Effector memory CD8-positive, alpha-beta T cell (primary cell): Measurements from ENCODE around the gene HES1.
A peak's percentile ranks its signal among the peaks of the same experiment; 100 is the strongest.
"Not testable (repeated sequence)": the region's sequence is repeated elsewhere in the genome, so short reads cannot be mapped to it uniquely, and the experiment has no call there.

Experiments used
- ATAC-seq: fragments of 150-1000 bp; cut with Tn5 transposase; replicated peaks from 2 replicates; pipeline ENCODE4 v1.10.0; 2021; ENCODE audit warnings: mild to moderate bottlenecking, moderate library complexity
- DNase-seq, 3 experiments: peaks; one replicate each; pipeline ENCODE4 v3.0.0; 2021
- H3K27ac Mint-ChIP-seq, 2 donors: one replicate each; pipeline ENCODE4 v1.8.0; 2022; ENCODE audit warnings: mild to moderate bottlenecking in 2 of 2, mixed read lengths in 2 of 2, moderate library complexity in 2 of 2
- H3K27me3 Mint-ChIP-seq, 2 donors: one replicate each; pipeline ENCODE4 v1.8.0; 2022; ENCODE audit warnings: mixed read lengths in 2 of 2
- H3K36me3 Mint-ChIP-seq: one replicate; pipeline ENCODE4 v1.8.0; 2022; ENCODE audit warnings: mild to moderate bottlenecking, moderate library complexity, mixed read lengths; ENCODE audit not compliant: insufficient read depth
- H3K4me1 Mint-ChIP-seq, 2 donors: one replicate each; pipeline ENCODE4 v1.8.0; 2022; ENCODE audit warnings: low read depth in 2 of 2, mixed read lengths in 2 of 2
- H3K4me3 Mint-ChIP-seq, 2 donors: one replicate each; pipeline ENCODE4 v1.8.0; 2022; ENCODE audit warnings: mild to moderate bottlenecking in 2 of 2, mixed read lengths in 2 of 2, moderate library complexity in 2 of 2
- H3K9me3 Mint-ChIP-seq, 2 donors: one replicate each; pipeline ENCODE4 v1.8.0; 2022; ENCODE audit warnings: mixed read lengths in 2 of 2
- total RNA-seq, 9 experiments: gene quantifications; one replicate each; lab custom pipeline; 2026; lab: John Stamatoyannopoulos, UW

The HES1 gene, protein sequence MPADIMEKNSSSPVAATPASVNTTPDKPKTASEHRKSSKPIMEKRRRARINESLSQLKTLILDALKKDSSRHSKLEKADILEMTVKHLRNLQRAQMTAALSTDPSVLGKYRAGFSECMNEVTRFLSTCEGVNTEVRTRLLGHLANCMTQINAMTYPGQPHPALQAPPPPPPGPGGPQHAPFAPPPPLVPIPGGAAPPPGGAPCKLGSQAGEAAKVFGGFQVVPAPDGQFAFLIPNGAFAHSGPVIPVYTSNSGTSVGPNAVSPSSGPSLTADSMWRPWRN
- total RNA-seq = 0 to 2.3 (median 0.17) reads per million in 9 experiments

DNA sequence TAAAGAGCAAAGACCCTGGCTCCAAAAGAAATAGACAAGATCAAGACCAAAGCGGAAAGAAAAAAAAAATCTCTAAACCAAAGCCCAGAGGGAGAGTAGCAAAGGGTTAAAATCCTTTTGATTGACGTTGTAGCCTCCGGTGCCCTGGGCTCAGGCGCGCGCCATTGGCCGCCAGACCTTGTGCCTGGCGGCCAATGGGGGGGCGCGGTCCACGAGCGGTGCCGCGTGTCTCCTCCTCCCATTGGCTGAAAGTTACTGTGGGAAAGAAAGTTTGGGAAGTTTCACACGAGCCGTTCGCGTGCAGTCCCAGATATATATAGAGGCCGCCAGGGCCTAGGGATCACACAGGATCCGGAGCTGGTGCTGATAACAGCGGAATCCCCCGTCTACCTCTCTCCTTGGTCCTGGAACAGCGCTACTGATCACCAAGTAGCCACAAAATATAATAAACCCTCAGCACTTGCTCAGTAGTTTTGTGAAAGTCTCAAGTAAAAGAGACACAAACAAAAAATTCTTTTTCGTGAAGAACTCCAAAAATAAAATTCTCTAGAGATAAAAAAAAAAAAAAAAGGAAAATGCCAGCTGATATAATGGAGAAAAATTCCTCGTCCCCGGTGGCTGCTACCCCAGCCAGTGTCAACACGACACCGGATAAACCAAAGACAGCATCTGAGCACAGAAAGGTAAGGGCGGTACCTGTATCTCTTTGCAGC is at the start of gene HES1:
TSS of gene HES1 (plus strand) at position 343 of the 713 bp plus-strand sequence. CDS start at position 576, 233 bp downstream.
- ATAC-seq (no peak), DNase-seq (peak in 1 of 3 experiments; percentile 6)
- peak within 1 kb of the TSS; percentile 82 to 87 for H3K4me3 Mint-ChIP-seq
- peaks cover 36 to 42% of the 10 kb centered on the region in 2 donors for H3K4me1 Mint-ChIP-seq
- H3K36me3 Mint-ChIP-seq = peaks cover 20% of the 10 kb centered on the region
- H3K27ac Mint-ChIP-seq = peak within 1 kb of the TSS; percentile 88 to 92
- H3K9me3 Mint-ChIP-seq = no peaks in the 10 kb centered on the region
- peaks cover 69 to 94% of the 10 kb centered on the region in 2 donors for H3K27me3 Mint-ChIP-seq

DNA sequence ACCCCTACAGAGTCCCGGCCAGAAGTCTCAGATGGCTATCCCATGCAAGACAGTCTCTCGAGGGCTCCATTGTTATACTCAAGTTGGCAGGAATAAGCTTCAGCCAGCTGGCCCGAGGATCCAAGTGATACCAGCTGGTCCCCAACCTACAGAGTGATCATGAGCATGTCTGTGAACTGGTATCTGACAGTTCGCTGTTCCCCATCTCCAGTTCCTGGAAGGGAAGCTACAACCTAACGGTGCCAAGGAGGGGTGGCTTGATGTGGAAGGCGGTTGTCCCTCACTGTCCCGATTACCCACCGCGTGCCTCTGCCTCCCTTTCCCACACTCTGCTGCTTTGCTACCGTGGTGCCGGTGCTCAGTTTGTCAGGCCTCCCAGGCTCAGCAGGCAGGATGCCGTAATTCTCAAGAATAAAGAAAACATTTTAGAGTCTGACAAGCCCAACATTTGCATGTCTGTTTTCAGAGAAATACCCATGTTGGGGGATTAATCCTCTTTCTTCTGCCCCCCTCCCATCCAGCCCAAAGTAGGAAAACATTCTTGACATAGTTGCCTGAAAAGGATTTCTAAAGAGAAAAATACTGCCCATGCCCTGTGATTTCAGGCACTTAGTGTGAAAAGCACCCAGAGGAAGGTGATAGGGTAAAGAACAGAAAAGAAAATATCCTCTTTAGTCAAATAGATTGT is 49.4 kb upstream of the HES1 start:
- Mint-ChIP-seq H3K4me1 (peaks cover 0 to 4% of the 10 kb centered on the region in 2 donors), H3K4me3 (no peak overlapping the region), H3K9me3 (no peaks in the 10 kb centered on the region), H3K27ac (no peak overlapping the region), H3K36me3 (no peaks in the 10 kb centered on the region), H3K27me3 (peaks cover 22 to 61% of the 10 kb centered on the region in 2 donors)
- ATAC-seq = no peak
- no peak for DNase-seq

DNA sequence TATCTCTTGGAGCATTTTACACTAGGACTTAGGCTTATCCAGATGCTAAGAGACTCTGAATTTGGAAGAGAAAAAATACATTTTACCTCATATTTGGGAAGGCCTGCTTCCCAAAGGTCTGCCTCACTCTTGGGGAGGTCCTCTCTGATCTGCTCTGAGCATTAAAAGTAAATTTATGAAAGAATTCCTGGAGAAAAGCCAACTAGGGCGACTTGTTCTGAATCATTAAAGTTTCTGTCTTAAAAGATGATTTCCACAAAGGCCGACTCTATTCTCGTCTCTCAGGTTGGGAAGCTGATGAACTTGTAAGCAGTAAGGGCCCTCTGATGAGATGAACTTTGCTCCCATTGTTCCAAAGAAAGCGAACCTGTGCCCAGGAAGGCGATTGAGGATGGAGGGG is 48.7 kb upstream of the HES1 start:
- no peak for DNase-seq
- H3K27ac Mint-ChIP-seq = no peak overlapping the region
- peaks cover 20 to 64% of the 10 kb centered on the region in 2 donors for H3K27me3 Mint-ChIP-seq
- H3K4me3 Mint-ChIP-seq = no peak overlapping the region
- H3K9me3 Mint-ChIP-seq = no peaks in the 10 kb centered on the region
- no peak for ATAC-seq
- no peaks in the 10 kb centered on the region for H3K36me3 Mint-ChIP-seq
- peaks cover 0 to 4% of the 10 kb centered on the region in 2 donors for H3K4me1 Mint-ChIP-seq

DNA sequence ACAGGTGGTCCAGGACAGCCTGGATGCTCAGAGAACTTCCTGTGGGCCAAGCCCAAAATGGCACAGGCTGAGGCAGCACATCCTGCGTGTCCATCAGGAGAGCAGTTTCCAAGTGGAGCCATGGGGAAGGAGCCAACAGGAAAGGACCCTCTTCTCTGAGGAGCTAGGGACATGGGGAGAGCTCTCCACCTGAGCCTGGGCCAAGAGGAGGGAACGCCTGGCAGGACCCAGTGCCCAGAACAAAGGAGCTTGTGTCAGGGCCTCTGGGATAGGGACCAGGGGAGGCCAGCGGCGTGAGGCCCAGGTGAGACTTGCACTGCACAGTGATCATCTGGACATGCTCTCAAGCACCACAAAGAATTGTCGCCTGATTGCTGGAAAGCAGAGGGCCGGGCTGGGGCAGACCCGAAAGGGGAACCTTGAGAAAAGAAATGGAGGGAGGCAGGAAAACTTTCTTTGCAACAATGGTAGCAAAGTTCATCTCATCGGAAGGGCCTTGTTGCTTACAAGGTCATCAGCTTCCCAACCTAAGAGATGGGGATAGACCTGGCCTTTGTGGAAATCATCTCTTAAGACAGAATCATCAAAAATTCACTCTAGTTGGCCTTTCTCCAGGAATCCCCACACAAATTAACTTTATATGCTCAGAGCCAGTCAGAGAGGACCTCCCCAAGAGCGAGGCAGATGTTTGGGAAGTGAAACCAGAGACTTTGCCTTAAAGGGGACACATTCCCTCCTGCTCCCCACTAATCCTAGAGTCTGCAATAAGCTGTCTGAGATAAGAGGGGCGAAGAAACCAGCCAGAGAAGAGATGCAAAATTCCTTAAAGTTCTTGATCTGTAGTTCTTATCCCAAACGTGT is 47.7 kb upstream of the HES1 start:
- DNase-seq = no peak

DNA sequence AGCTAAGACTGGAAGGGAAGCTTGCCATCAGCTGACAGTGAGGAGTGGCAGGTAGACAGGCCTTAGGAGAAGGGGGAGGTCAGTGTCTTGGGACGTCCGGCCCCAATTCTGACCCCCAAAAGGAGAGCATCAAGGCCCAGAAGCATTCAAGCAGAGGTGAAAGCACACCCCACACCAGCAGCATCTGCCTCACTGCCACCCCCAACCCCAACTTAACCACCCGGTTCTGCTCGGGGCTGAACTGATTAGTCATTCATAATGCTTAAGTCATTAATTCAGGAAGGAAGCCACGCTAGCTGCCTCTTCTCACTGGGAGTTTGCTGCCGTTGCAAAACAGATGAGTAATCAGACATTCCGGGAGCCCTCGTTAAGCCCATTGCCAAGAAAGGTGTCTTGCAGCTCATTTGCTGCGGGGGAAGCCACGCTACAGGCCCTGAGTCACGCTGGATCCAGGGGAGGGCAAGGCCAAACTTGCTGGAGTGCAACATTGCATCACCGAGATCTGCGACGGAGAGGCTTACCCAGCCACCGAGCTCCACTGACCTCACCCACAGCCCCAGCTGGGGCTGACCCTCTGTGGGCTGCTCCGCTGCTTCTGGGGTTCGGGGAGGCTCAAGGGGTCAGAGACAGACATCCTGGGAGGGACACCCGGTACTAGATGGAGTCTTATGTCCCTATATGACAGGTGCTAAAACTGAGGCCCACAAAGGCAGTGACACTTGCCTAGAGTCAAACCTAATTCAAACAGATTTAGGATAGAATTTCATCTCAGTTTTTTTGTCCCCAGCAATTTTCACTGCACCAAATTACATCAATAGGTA is 46.4 kb upstream of the HES1 start:
- H3K36me3 Mint-ChIP-seq = no peaks in the 10 kb centered on the region
- peaks cover 5 to 46% of the 10 kb centered on the region in 2 donors for H3K27me3 Mint-ChIP-seq
- H3K9me3 Mint-ChIP-seq = no peaks in the 10 kb centered on the region
- ATAC-seq (peak; percentile 26), DNase-seq (no peak)
- no peak overlapping the region for H3K27ac Mint-ChIP-seq
- H3K4me1 Mint-ChIP-seq = no peaks in the 10 kb centered on the region
- H3K4me3 Mint-ChIP-seq = no peak overlapping the region

More for the DNA sequence above, 47.7 kb upstream of the HES1 start:
- peaks cover 0 to 4% of the 10 kb centered on the region in 2 donors for H3K4me1 Mint-ChIP-seq
- H3K4me3 Mint-ChIP-seq = no peak overlapping the region
- H3K36me3 Mint-ChIP-seq = no peaks in the 10 kb centered on the region
- no peak for ATAC-seq
- no peaks in the 10 kb centered on the region for H3K9me3 Mint-ChIP-seq
- peaks cover 13 to 60% of the 10 kb centered on the region in 2 donors for H3K27me3 Mint-ChIP-seq
- H3K27ac Mint-ChIP-seq = no peak overlapping the region

DNA sequence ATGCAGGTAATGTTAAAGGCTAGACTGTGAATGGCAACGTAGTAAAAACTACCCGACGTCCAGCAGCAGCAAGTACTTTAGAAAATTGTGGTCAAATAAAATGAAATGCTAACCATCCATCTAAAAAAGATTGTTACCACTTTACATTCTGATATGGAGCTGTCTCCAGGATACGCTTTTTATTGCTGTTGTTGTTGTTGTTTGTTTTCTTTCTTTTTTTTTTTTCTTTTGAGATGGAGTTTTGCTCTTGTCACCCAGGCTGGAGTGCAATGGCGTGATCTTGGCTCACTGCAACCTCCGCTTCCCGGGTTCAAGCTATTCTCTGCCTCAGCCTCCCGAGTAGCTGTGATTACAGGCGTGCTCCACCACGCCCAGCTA is 45.8 kb upstream of the HES1 start:
- ATAC-seq, H3K4me1 Mint-ChIP-seq: not testable (repeated sequence)

DNA sequence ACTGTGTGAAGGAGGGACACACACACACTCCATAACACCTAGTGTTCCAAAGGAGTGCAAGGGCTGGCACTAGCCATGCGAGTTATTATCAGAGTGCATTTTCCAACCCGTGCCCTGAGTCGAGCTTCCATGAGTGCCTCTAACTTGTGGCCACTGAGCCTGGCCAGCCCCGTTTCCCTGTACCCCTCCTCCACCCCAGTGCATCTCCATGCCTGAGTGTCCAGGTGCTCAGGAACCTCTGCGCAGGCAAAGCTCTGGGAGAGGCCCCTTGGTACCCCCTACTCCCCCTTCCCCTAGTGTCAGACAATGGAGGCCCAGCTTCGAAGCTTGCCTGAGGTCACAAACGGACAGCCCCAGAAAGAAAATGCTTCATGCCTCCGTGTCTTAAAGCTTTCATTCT is 45.2 kb upstream of the HES1 start:
- no peak overlapping the region for H3K27ac Mint-ChIP-seq
- H3K36me3 Mint-ChIP-seq = no peaks in the 10 kb centered on the region
- H3K4me3 Mint-ChIP-seq = no peak overlapping the region
- H3K4me1 Mint-ChIP-seq = no peaks in the 10 kb centered on the region
- peaks cover 7 to 55% of the 10 kb centered on the region in 2 donors for H3K27me3 Mint-ChIP-seq
- no peaks in the 10 kb centered on the region for H3K9me3 Mint-ChIP-seq
- ATAC-seq (no peak), DNase-seq (no peak)

More for the DNA sequence above, 45.8 kb upstream of the HES1 start:
- not testable (repeated sequence) for H3K9me3 Mint-ChIP-seq, DNase-seq, H3K4me3 Mint-ChIP-seq, H3K36me3 Mint-ChIP-seq, H3K27ac Mint-ChIP-seq
- peaks cover 5 to 51% of the 10 kb centered on the region in 2 donors for H3K27me3 Mint-ChIP-seq

DNA sequence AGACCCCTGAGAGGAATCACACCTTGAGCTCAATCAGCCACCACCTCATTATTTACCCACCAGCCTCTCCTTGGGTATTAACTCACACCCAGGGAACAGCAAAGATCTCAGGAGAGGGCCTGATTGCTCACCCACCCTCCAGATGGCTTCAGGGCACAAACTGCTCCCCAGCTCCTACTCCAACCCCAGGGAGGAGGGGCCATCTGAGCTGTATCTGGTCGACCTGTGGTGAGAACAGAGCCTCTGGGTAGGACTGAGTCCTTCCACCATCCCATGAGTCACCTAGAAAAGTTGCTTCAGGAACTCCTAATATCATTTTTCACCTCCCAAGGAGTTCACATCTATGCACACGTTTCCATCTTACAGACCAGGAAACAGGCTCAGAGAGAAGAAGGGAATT is 44.8 kb upstream of the HES1 start:
- Mint-ChIP-seq H3K9me3 (no peaks in the 10 kb centered on the region), H3K36me3 (no peaks in the 10 kb centered on the region), H3K27me3 (peaks cover 11 to 55% of the 10 kb centered on the region in 2 donors), H3K4me1 (no peaks in the 10 kb centered on the region), H3K4me3 (no peak overlapping the region), H3K27ac (no peak overlapping the region)
- DNase-seq (no peak), ATAC-seq (no peak)

DNA sequence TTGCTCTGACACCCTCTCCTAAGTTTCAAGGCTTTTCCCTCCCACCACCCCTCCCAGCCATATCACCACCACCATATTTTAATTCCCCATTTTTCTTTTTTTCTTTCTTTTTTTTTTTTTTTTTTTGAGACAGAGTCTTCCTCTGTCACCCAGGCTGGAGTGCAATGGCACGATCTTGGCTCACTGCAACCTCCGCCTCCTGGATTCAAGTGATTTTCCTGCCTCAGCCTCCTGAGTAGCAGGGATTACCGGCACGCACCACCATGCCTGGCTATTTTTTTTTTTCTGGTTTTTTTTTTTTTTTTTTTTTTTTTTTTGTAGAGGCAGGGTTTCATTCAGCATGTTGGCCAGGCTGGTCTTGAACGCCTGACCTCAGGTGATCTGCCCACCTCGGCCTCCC is 44.1 kb upstream of the HES1 start:
- not testable (repeated sequence) for H3K4me1 Mint-ChIP-seq, H3K27ac Mint-ChIP-seq, DNase-seq, H3K4me3 Mint-ChIP-seq, ATAC-seq, H3K36me3 Mint-ChIP-seq, H3K9me3 Mint-ChIP-seq
- H3K27me3 Mint-ChIP-seq = peaks cover 11 to 49% of the 10 kb centered on the region in 2 donors

DNA sequence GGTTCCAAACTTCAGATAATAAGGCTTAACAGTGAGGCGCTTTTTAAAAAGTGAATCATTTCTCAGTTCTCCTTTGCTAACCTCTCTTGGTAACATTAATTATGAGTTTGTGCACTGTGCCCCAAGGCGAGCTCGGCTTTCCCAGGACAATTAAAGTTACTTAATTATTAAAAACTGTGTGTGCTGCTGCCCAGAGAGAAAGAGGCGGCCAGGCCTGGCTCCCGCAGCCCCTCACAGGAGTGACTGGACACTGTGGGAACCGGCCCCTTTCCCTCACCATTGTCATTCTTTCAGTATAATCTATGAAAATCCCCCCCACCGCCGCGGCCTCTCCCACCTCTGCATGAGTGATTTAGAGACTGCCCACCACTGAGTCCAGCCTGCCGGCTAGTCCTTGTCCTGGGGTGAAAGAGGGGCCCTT is 43.1 kb upstream of the HES1 start:
- H3K9me3 Mint-ChIP-seq = no peaks in the 10 kb centered on the region
- peaks cover 4% of the 10 kb centered on the region for H3K36me3 Mint-ChIP-seq
- H3K27me3 Mint-ChIP-seq = peaks cover 11 to 44% of the 10 kb centered on the region in 2 donors
- H3K4me1 Mint-ChIP-seq = no peaks in the 10 kb centered on the region
- H3K27ac Mint-ChIP-seq = no peak overlapping the region
- no peak overlapping the region for H3K4me3 Mint-ChIP-seq
- ATAC-seq (no peak), DNase-seq (no peak)

DNA sequence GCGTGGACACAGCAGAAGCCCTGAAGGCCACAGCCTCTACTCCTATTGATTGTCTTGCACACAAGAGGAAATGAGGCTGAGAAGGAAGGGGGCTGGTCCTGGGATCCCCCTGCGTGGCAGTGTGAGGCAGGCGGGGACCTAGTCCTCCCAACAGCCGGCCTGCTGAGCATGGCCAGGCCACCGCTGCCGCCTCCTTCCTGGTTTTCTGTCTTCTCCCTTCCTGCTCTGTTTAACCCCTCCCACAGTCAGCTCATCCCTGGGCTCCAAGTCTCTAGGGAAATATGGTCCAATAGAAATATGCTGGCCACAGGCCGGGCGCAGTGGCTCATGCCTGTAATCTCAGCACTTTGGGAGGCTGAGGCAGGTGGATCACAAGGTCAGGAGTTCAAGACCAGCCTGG is 42.1 kb upstream of the HES1 start:
- peaks cover 4% of the 10 kb centered on the region for H3K36me3 Mint-ChIP-seq
- H3K4me3 Mint-ChIP-seq = no peak overlapping the region
- no peaks in the 10 kb centered on the region for H3K9me3 Mint-ChIP-seq
- peaks cover 13 to 49% of the 10 kb centered on the region in 2 donors for H3K27me3 Mint-ChIP-seq
- H3K27ac Mint-ChIP-seq = no peak overlapping the region
- H3K4me1 Mint-ChIP-seq = no peaks in the 10 kb centered on the region
- DNase-seq = no peak
- ATAC-seq = no peak

DNA sequence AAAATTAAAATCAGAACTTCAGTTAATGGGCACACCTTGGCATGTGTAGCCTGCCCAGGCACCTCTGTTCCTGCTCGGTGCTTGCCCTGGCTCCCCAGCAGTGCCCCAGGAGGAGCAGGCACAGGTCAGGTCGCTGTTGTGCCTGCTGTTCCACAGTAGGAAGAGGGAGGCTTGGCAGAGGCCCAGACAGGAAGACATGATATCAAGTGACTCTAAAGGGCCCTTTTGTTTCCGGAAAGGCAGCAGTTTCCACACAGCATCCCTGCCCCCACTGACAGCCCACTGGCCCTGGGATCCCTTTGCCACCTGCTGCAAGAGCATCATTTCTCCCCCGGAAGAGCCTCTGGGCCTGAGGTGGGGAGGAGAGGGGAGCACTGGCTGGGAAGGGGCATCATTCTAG is 40.5 kb upstream of the HES1 start:
- no peaks in the 10 kb centered on the region for H3K4me1 Mint-ChIP-seq

More for the DNA sequence above, 40.5 kb upstream of the HES1 start:
- H3K27ac Mint-ChIP-seq = no peak overlapping the region
- H3K4me3 Mint-ChIP-seq = no peak overlapping the region
- no peak for DNase-seq
- H3K36me3 Mint-ChIP-seq = peaks cover 8% of the 10 kb centered on the region
- peaks cover 26 to 66% of the 10 kb centered on the region in 2 donors for H3K27me3 Mint-ChIP-seq
- H3K9me3 Mint-ChIP-seq = no peaks in the 10 kb centered on the region
- ATAC-seq = no peak
